IMR-90 (cell line): ENCODE results near the gene FUCA2. TPM values are rescaled to one million over a fixed set of nuclear protein-coding genes. Genes with fewer than 3 reads are reported as not detected.

Experiments
- ATAC-seq: fragments of 200-7000 bp; cut with Tn5 transposase; 2 replicates; pipeline ENCODE4 v1.9.1; 2020; ENCODE audit warnings: low read depth, mild to moderate bottlenecking, moderate library complexity
- BruUV-seq: library from RNA; stranded (reverse); fragments of 400-500 nt; replicated peaks from 2 replicates; lab custom pipeline; 2021; lab: Mats Ljungman, UMichigan
- CTCF ChIA-PET: fragments of 300-600 bp; formaldehyde crosslinking; extraction: SDS; loops from one replicate; lab custom pipeline; 2021; ENCODE audit warnings: antibody characterized with exemption; lab: Yijun Ruan, JAX
- POLR2A ChIA-PET: fragments of 300-600 bp; sonication (Branson Sonifier 250); formaldehyde crosslinking; loops from one replicate; lab custom pipeline; 2022; ENCODE audit warnings: antibody characterized with exemption; ENCODE audit not compliant: unreplicated experiment; lab: Charles Lee
- DNase-seq: peaks from one replicate; pipeline ENCODE4 v3.0.0; 2013
- H2AFZ ChIP-seq: replicated peaks from 2 replicates; pipeline ENCODE3; 2013; ENCODE audit warnings: low read length, mild to moderate bottlenecking; ENCODE audit not compliant: poor library complexity
- H2AK5ac ChIP-seq: 2 replicates; pipeline ENCODE4 v1.6.1; 2013; ENCODE audit warnings: low read depth, low read length, inconsistent platforms
- H2AK9ac ChIP-seq: replicated peaks from 2 replicates; pipeline ENCODE3; 2013; ENCODE audit warnings: mild to moderate bottlenecking, low read depth, low read length, moderate library complexity; ENCODE audit not compliant: poor library complexity
- H2BK120ac ChIP-seq: 2 replicates; pipeline ENCODE4 v1.6.1; 2013; ENCODE audit warnings: low read depth, low read length, inconsistent platforms
- H2BK15ac ChIP-seq: 3 replicates; pipeline ENCODE4 v1.6.1; 2013; ENCODE audit warnings: low read depth, low read length, inconsistent platforms
- H2BK20ac ChIP-seq: 2 replicates; pipeline ENCODE4 v1.6.1; 2013; ENCODE audit warnings: low read depth, mild to moderate bottlenecking, inconsistent platforms, low read length, moderate library complexity
- H2BK5ac ChIP-seq: 2 replicates; pipeline ENCODE4 v1.6.1; 2013; ENCODE audit warnings: mild to moderate bottlenecking, low read depth, low read length, inconsistent platforms; ENCODE audit not compliant: poor library complexity, severe bottlenecking
- H3K14ac ChIP-seq: replicated peaks from 2 replicates; pipeline ENCODE4 v1.6.1; 2013; ENCODE audit warnings: low read depth, low read length, inconsistent platforms
- H3K18ac ChIP-seq: 2 replicates; pipeline ENCODE4 v1.6.1; 2013; ENCODE audit warnings: low read depth, low read length, control low read depth
- H3K23ac ChIP-seq: 2 replicates; pipeline ENCODE4 v1.6.1; 2013; ENCODE audit warnings: low read depth, low read length, inconsistent platforms
- H3K27ac ChIP-seq: 2 replicates; pipeline ENCODE4 v1.5.1; 2013; ENCODE audit warnings: mild to moderate bottlenecking, control low read depth, low read length; ENCODE audit not compliant: insufficient read depth
- H3K27me3 ChIP-seq: 2 replicates; pipeline ENCODE4 v1.6.1; 2013; ENCODE audit warnings: low read length; ENCODE audit not compliant: control insufficient read depth, insufficient read depth
- H3K36me3 ChIP-seq: 2 replicates; pipeline ENCODE4 v1.6.1; 2013; ENCODE audit warnings: low read length, mixed read lengths; ENCODE audit not compliant: control insufficient read depth, insufficient read depth
- H3K4ac ChIP-seq: 2 replicates; pipeline ENCODE4 v1.6.1; 2013; ENCODE audit warnings: low read depth, low read length, inconsistent platforms
- H3K4me1 ChIP-seq: 2 replicates; pipeline ENCODE4 v1.6.1; 2013; ENCODE audit warnings: low read length, mixed read lengths; ENCODE audit not compliant: control insufficient read depth, insufficient read depth
- H3K4me2 ChIP-seq: 2 replicates; pipeline ENCODE4 v1.6.1; 2013; ENCODE audit warnings: low read depth, mild to moderate bottlenecking, control low read depth, low read length, moderate library complexity
- H3K4me3 ChIP-seq: 2 replicates; pipeline ENCODE4 v1.5.1; 2013; ENCODE audit warnings: low read depth, mild to moderate bottlenecking, control low read depth, low read length, moderate library complexity; ENCODE audit not compliant: insufficient read depth
- H3K56ac ChIP-seq: 2 replicates; pipeline ENCODE4 v1.6.1; 2013; ENCODE audit warnings: low read length, inconsistent platforms; ENCODE audit not compliant: insufficient read depth; ENCODE audit errors: extremely low read depth
- H3K79me1 ChIP-seq, 2 experiments: 2 replicates each; pipeline ENCODE4 v1.6.1; 2013; ENCODE audit warnings: low read length in 2 of 2, inconsistent platforms in 1 of 2, low read depth in 1 of 2
- H3K9ac ChIP-seq: 2 replicates; pipeline ENCODE4 v1.6.1; 2013; ENCODE audit warnings: low read depth, low read length, control low read depth
- H3K9me1 ChIP-seq: 2 replicates; pipeline ENCODE4 v1.6.1; 2013; ENCODE audit warnings: low read length, inconsistent platforms; ENCODE audit not compliant: insufficient read depth
- H3K9me3 ChIP-seq: 2 replicates; pipeline ENCODE4 v1.6.1; 2013; ENCODE audit warnings: low read length; ENCODE audit not compliant: control insufficient read depth, insufficient read depth
- H4K20me1 ChIP-seq: 2 replicates; pipeline ENCODE4 v1.6.1; 2013; ENCODE audit warnings: low read length, inconsistent platforms; ENCODE audit not compliant: insufficient read depth
- H4K5ac ChIP-seq: 2 replicates; pipeline ENCODE4 v1.6.1; 2013; ENCODE audit warnings: mild to moderate bottlenecking, low read depth, low read length, control low read depth
- H4K8ac ChIP-seq, 2 experiments: 2 replicates each; pipeline ENCODE4 v1.6.1; 2013; ENCODE audit warnings: low read depth in 2 of 2, low read length in 2 of 2, control low read depth in 1 of 2, inconsistent platforms in 1 of 2
- H4K91ac ChIP-seq: 2 replicates; pipeline ENCODE4 v1.6.1; 2013; ENCODE audit warnings: low read depth, low read length, inconsistent platforms; ENCODE audit not compliant: insufficient read depth
- MAFK ChIP-seq: IDR thresholded peaks from 2 replicates; pipeline ENCODE4 v1.6.1; 2012; ENCODE audit warnings: low read depth, low read length, improper control_type of control experiment
- RAD21 ChIP-seq: IDR thresholded peaks from 2 replicates; pipeline ENCODE4 v1.6.1; 2012; ENCODE audit warnings: low read length, improper control_type of control experiment
- WGBS, 2 experiments: methylation state at CpG; one replicate each; pipeline versions ENCODE4 v1.1.5 to v1.1.7; 2013; ENCODE audit warnings: missing lambda C conversion rate in 2 of 2; ENCODE audit not compliant: insufficient read length in 1 of 2; ENCODE audit errors: extremely low coverage in 2 of 2; 5-methylcytosine and 5-hydroxymethylcytosine counted together
- dilution Hi-C: fragments of 300-500 bp; cut with HindIII; formaldehyde crosslinking; loops from one replicate; pipeline ENCODE4 v1.14.3; 2018; ENCODE audit warnings: low sequenced_read_pairs; ENCODE audit not compliant: unreplicated experiment
- in situ Hi-C: fragments of 300-500 bp; cut with MboI; formaldehyde crosslinking; loops from 3 replicates; pipeline ENCODE4 v1.14.3; 2019; ENCODE audit warnings: low sequenced_read_pairs, inconsistent platforms, mixed read lengths
- intact Hi-C: fragments of 100-400 bp; cut with micrococcal nuclease; formaldehyde crosslinking; loops from 2 replicates; pipeline ENCODE4 v1.10.0; 2022
- polyA plus RNA-seq, 3 experiments: library from polyadenylated mRNA; depleted of rRNA; stranded (reverse); fragments of >200 nt; gene quantifications; 2 replicates each; pipeline ENCODE4 v1.2.3, GENCODE V29; 2012; ENCODE audit warnings: low replicate concordance in 1 of 3
- total RNA-seq: library from RNA; depleted of rRNA; stranded (reverse); fragments of >200 nt; gene quantifications from 2 replicates; pipeline ENCODE4 v1.2.3, GENCODE V29; 2012

FUCA2 gene
- total and polyA plus RNA-seq, 2 of the 4 experiments (the other 2 are of a cell fraction) = 44.1 to 47.4 TPM

- Histone ChIP-seq H4K8ac (no peak overlapping the region), H3K27me3 (peaks cover 9% of the 10 kb centered on the region), H2BK5ac (no peak overlapping the region), H4K20me1 (no peaks in the 10 kb centered on the region), H2AK5ac (no peak overlapping the region), H2AFZ (no peak overlapping the region), H3K9ac (no peak overlapping the region), H3K14ac (no peak overlapping the region), H3K56ac (no peak overlapping the region), H3K9me3 (no peaks in the 10 kb centered on the region), H3K79me1 (peaks cover 10 to 21% of the 10 kb centered on the region in 2 experiments), H2AK9ac (no peak overlapping the region), H3K4ac (no peak overlapping the region), H4K91ac (no peak overlapping the region), H3K9me1 (no peaks in the 10 kb centered on the region), H3K18ac (no peak overlapping the region), H2BK15ac (no peak overlapping the region), H3K23ac (no peak overlapping the region), H3K4me2 (no peak overlapping the region), H3K36me3 (no peaks in the 10 kb centered on the region), H3K4me3 (no peak overlapping the region), H4K5ac (no peak overlapping the region), H3K4me1 (peaks cover 3% of the 10 kb centered on the region; the same call in 1 of the 2 replicates), H2BK20ac (no peak overlapping the region), H2BK120ac (no peak overlapping the region), H3K27ac (no peak overlapping the region)
- intact Hi-C loops (no loop called here), dilution Hi-C loops (no loop called here), in situ Hi-C loops (no loop called here)
- peak; percentile 35 for TF ChIP-seq MAFK
- no peak for TF ChIP-seq RAD21
- 83% methylated on average over 1 of the region's 5 CpGs; no CpG with 5 or more reads in 1 of the 2 experiments for WGBS, 2 experiments
- ChIA-PET POLR2A (no interaction called here), CTCF (no interaction called here)
- BruUV-seq = no TSS peak
- no peak for DNase-seq
- no peak for ATAC-seq
Observed at GRCh38 chr6:143535189-143535614, 23.7 kb upstream of the FUCA2 start.
